Activated naive CD8-positive, alpha-beta T cell treated with anti-CD3 and anti-CD28 coated beads, Interleukin-2, amount 50 U/mL, for 24 hours (primary cell): ENCODE measurements around the gene SPSB1.
A peak's percentile ranks its signal among the peaks of the same experiment; 100 is the strongest.

Experiments used
- ATAC-seq: fragments of 150-1000 bp; cut with Tn5 transposase; one replicate; pipeline ENCODE4 v1.10.0; 2021
- DNase-seq: peaks from one replicate; pipeline ENCODE4 v3.0.0; 2021
- H3K27ac Mint-ChIP-seq: one replicate; pipeline ENCODE4 v1.8.0; 2021; ENCODE audit warnings: mild to moderate bottlenecking, mixed read lengths
- H3K27me3 Mint-ChIP-seq: one replicate; pipeline ENCODE4 v1.8.0; 2021; ENCODE audit warnings: mixed read lengths
- H3K36me3 Mint-ChIP-seq: one replicate; pipeline ENCODE4 v1.8.0; 2021; ENCODE audit warnings: low read depth, mixed read lengths
- H3K4me1 Mint-ChIP-seq: one replicate; pipeline ENCODE4 v1.8.0; 2021; ENCODE audit warnings: mixed read lengths
- H3K4me3 Mint-ChIP-seq: one replicate; pipeline ENCODE4 v1.8.0; 2021; ENCODE audit warnings: mild to moderate bottlenecking, moderate library complexity, mixed read lengths
- H3K9me3 Mint-ChIP-seq: one replicate; pipeline ENCODE4 v1.8.0; 2021; ENCODE audit warnings: mixed read lengths

SPSB1 gene

GRCh38 chr1:9413877-9414213 is 121.2 kb downstream of the SPSB1 start:
- ATAC-seq (no peak), DNase-seq (no peak)
- Mint-ChIP-seq H3K27me3 (peaks cover 11% of the 10 kb centered on the region), H3K36me3 (peaks cover 3% of the 10 kb centered on the region), H3K27ac (peak overlapping the region; percentile 78), H3K9me3 (no peaks in the 10 kb centered on the region), H3K4me1 (peaks cover 57% of the 10 kb centered on the region), H3K4me3 (peak overlapping the region; percentile 42)

GRCh38 chr1:9416506-9416905 is 123.8 kb downstream of the SPSB1 start:
- ATAC-seq (no peak), DNase-seq (no peak)
- no peak overlapping the region for H3K4me3 Mint-ChIP-seq
- no peaks in the 10 kb centered on the region for H3K9me3 Mint-ChIP-seq
- no peak overlapping the region for H3K27ac Mint-ChIP-seq
- H3K4me1 Mint-ChIP-seq = peaks cover 64% of the 10 kb centered on the region
- H3K27me3 Mint-ChIP-seq = peaks cover 8% of the 10 kb centered on the region
- H3K36me3 Mint-ChIP-seq = no peaks in the 10 kb centered on the region

GRCh38 chr1:9416918-9417500 is 124.3 kb downstream of the SPSB1 start:
- no peaks in the 10 kb centered on the region for H3K9me3 Mint-ChIP-seq
- peaks cover 59% of the 10 kb centered on the region for H3K4me1 Mint-ChIP-seq
- no peak overlapping the region for H3K27ac Mint-ChIP-seq

DNA sequence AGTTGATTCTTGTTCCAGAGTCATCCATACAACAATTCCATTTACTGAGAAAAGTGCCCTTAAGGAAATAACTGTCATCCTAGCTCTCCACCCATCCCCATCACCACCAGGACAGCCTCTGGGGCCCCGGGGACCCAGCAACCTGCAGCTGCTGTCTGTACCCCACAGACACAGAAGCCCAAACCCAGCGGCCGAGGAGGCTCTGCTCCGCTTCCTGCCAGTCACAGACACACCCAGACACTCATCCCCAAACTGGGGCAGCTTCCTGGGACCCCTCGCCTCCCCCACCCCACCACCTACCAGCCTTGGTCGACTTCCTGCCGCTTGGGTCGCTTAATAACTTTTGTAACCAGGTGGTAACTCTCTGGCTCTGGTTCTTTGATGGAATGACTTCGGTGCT is 125.0 kb downstream of the SPSB1 start:
- no peak overlapping the region for H3K27ac Mint-ChIP-seq

More at GRCh38 chr1:9416918-9417500, 124.3 kb downstream of the SPSB1 start:
- Mint-ChIP-seq H3K36me3 (no peaks in the 10 kb centered on the region), H3K4me3 (no peak overlapping the region), H3K27me3 (peaks cover 10% of the 10 kb centered on the region)
- no peak for ATAC-seq
- DNase-seq = no peak

DNA sequence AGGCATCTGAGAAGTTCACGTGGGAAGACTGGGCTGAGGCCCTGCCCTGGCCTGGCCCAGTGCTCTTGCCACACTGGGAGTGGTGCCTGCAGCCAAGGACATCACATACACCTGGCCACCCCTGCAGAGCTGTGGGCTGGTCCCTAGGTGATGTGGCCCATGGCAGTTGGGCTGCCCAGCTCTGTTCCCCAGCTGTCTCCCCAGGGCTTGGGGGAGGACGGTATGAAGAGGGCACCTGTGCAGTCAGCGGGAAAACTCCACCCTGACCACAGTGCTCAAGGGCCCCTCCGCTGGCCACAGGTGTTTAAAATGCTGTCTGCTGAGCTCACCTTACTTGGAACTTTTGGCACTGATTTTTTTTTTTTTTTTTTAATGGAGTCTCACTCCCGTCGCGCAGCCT is 126.2 kb downstream of the SPSB1 start:
- Mint-ChIP-seq H3K27ac (no peak overlapping the region), H3K4me3 (no peak overlapping the region), H3K4me1 (peaks cover 41% of the 10 kb centered on the region), H3K27me3 (peaks cover 25% of the 10 kb centered on the region), H3K9me3 (no peaks in the 10 kb centered on the region), H3K36me3 (no peaks in the 10 kb centered on the region)
- DNase-seq = no peak
- ATAC-seq = no peak

More for the DNA sequence above, 125.0 kb downstream of the SPSB1 start:
- DNase-seq = no peak
- no peaks in the 10 kb centered on the region for H3K36me3 Mint-ChIP-seq
- no peak for ATAC-seq
- H3K4me3 Mint-ChIP-seq = no peak overlapping the region
- peaks cover 13% of the 10 kb centered on the region for H3K27me3 Mint-ChIP-seq
- no peaks in the 10 kb centered on the region for H3K9me3 Mint-ChIP-seq
- peaks cover 53% of the 10 kb centered on the region for H3K4me1 Mint-ChIP-seq
